Right ventricle myocardium inferior (tissue), 1 donor: ENCODE data around the gene STARD7. TPM values are rescaled to one million over a fixed set of nuclear protein-coding genes. Genes with fewer than 3 reads are reported as not detected.
A peak's percentile ranks its signal among the peaks of the same experiment; 100 is the strongest.

Source experiments
- ATAC-seq: fragments of 200-7000 bp; cut with Tn5 transposase; one replicate; pipeline ENCODE4 v1.9.1; 2020; ENCODE audit warnings: mild to moderate bottlenecking, moderate library complexity
- DNase-seq: peaks from one replicate; pipeline ENCODE4 v3.0.0; 2021; ENCODE audit errors: missing footprints
- intact Hi-C: fragments of 100-400 bp; cut with DNase I; formaldehyde crosslinking; loops from one replicate; pipeline ENCODE4 v1.11.0; 2022
- total RNA-seq: library from RNA; stranded (reverse); fragmentation: NEBNext Ultra II Directional; extraction: Animal tissue kit (Norgen Biotek cat#: 25700); gene quantifications from one replicate; pipeline ENCODE4 v1.2.1, GENCODE V29; 2021
- donor health status: DM: no; HTN: yes; CAD: no; lungs with severe emphysema.

The STARD7 gene
- total RNA-seq, 1 donor from 2014 or later: 194 TPM

DNA sequence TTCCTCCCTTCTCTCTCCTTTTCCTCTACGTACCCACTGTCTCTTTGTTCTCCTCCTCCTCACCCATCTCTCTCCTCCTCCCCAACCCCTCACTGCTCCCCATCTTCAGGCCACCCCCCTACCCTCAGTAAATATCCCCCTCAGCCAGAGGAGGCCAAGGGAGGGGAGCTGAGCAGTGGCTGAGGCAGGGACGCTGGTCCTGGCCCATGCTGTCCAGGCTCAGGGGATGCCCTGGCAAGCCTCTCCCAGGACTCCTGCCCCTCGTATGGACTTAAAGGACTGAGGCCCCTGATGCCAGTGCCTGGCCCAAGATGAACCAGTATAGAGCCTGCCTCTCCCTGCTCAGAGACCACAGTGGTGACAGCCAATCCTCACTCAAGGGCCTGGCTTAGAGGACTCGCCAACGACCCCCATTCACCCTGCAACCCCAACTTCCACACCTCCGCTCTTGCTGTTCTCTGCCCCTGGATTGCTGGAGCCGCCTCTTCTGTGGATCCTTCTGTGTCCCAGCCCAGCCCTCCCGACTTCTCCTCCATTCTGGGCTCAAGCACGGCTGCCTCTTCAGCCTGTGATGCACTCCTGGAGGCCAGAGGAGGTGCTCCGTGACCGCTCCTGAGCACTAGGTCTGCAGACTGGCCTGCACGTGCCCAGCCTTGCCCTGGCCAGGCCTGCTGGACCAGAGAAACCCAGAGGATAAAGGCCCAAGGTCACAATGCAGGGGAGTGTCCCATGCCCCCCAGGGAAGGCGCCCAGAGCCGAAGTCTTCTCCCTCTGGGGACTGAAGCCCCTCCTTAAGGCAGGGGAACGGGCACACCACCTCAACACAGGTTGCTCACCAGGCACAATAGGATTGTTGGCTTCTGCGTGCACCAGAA lies 53.9 kb downstream of the STARD7 start:
- intact Hi-C loops: no loop called here
- ATAC-seq (no peak), DNase-seq (no peak)

DNA sequence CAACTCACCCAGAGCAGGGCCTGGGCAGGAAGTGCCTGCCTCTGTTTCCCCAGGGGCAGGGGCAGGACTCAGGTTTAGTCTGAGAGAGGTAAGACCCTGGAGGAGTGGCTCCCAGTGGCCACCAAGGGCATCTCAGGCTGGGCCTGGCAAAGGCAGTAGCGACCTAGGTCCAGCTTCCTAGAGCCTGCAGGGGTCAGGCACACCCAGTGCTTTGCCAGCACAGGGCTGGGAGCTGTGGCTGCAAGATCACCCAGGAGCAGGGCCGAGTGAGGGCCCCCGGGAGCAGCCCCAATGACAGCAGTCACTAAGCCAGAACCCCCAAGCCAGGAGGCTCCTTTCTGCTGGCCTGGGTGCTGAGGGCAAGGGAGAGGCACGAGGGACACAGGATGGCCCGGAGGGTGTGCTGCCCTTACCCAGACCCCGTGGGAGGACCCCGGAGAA lies 54.6 kb downstream of the STARD7 start:
- DNase-seq (no peak), ATAC-seq (no peak)
- intact Hi-C loops: no loop called here

DNA sequence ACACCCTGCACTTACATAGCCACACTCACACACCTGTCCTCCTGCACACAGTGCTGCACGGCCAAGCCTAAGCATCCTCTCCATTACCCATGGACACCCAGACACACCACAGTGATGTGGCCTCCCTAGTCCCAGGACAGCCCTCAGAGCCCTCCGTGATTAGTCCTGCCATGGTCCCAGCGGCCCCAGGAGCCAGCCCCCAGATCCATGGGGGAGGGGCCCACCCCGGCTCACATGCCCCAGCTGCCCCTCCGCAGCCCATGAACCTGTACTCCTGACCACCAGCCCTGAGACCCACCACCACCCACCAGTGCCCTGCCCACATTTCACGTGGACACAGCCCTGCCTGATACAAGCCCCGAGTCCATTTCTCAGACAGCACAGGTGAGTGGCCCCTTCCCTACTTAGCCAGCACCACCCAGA lies 55.3 kb downstream of the STARD7 start:
- ATAC-seq (no peak), DNase-seq (no peak)
- intact Hi-C loops: no loop called here

DNA sequence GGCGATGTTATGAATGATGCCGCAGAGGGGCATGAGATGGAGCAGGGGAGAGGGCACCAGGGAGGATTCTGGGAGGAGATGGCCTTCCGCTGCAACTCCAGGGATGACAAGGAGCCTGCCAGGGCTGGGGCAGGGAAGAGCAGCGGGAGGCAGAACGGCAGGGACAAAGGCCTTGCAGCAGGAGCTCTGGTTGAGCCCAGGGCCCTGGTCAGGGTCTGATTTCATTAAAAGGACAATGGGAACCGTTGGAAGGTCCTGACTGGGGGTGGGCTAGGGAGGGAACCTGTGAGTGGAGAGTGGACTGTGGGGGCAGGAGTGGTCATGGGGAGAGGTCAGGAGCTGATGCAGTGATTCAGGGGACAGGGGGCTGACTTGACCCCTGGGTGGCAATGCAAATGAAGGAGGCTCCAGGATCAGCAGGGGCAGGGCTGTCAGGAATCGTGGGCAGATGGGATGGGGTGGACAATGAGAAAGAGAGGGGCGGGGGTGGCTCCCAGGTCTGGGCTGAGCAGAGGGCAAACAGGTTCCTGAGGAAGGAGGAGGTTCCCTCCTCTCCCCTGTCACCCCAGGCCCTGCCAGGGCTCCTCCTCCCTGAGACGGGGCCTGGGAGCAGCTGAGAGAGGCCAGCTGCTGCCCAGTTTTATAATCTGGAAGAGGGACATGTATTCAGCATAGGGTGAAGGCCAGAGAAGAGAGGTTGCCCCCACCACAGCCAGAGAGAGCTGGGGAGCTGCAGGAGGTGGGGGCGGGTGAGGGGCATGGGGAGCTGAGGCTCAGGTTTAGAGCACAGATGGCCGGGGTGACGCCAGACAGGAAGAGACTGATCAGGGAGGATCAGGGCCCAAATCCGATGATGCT lies 56.1 kb downstream of the STARD7 start:
- intact Hi-C loops: no loop called here
- DNase-seq: no peak

DNA sequence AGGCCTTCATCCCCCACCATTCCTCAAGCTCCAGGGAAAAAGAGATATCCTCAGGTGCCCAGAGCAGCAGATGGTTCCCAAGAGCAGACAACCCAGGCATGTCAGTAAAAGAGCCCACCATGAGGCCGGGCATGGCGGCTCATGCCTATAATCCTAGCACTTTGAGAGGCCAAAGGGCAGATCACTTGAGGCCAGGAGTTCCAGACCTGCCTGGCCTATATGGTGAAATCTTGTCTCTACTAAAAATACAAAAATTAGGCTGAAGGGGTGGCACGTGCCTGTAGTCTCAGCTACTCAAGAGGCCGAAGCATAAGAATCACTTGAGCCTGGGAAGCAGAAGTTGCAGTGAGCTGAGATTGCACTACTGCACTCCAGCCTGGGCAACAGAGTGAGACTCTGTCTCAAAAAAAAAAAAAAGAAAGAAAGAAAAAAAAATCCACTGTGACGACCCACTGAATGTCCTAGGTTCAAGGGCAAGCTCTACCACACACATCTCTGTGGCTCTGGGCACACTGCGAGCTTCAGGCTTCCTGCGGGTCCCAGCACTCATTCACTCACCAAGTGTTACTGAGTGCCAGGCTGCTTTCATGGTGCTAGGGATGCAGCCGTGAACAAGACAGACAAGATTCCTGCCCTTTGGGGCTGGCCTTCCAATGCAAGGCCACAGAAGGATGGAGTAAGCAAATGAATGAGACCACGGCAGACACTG lies 56.9 kb downstream of the STARD7 start:
- DNase-seq: no peak

More for the DNA sequence above, 56.1 kb downstream of the STARD7 start:
- ATAC-seq: no peak

DNA sequence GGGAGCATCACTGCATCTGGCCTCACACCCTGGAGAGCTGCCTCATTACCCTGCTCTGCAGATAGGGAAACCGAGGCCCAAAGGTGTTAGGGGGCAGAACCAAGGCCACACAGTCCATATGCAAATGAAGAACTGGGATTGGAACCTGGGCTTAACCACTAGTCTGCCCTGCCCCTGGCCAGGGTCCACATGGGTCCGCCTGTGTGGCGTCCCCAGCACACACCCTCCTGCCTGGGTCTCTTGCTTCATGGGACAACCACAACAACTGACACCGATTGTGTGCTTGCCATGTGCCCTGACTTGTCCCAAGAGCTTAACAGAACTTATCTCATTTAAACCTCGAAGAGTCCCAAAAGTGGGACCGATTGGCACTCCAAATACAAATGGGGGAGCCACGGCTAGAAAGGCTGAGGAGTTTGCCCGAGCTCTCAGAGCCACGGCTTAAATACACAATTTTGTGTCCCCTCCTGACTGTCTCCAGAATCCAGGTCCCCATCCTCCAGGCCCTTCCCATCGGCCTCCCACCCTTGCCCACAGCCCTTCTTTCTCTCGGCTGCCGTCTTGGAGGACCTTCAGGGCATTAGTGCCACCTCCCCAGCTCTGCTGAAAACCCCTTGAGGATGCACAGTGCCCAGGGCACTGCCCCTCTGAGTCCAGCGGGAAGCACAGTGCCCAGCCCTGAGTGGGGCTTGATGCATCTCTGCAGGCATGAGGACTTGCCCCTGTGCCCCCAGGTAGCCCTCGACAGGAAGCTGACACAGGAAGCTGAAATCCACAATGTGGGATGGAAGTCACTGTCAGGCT lies 57.6 kb downstream of the STARD7 start:
- intact Hi-C loops: no loop called here
- no peak for DNase-seq
- ATAC-seq: no peak

More for the DNA sequence above, 56.9 kb downstream of the STARD7 start:
- no peak for ATAC-seq
- intact Hi-C loops: no loop called here

DNA sequence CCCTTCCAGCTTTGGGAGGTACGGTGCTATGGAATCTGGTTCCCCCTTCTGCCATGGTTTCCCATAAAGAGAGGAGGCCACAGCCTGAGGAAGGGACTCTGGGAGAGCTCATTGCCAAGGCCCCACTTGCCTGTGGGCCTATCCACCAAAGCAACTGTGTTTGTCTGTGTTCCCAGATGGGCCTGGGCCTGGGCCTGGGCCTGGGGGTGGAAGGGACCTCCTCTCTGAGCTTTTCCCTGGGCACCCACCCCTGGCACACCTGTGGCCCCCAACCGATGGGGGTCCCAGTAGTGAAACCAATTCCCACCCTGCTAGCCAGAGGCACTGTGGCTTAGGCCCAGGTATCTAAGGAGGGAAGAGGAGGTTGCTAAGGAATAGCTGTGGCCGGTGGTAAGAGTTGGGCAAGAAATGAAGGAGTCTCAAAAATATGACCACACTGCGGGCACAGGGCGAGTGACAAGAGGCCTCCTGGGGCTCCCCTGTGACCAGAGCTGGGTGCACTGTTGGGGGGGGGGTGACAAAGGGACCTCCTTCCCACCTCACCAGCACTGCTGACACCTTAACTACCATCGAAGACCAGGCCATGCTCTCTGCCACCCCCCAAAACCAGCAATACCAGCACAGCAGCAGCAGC lies 58.5 kb downstream of the STARD7 start:
- ATAC-seq (no peak), DNase-seq (no peak)
- intact Hi-C loops: no loop called here

DNA sequence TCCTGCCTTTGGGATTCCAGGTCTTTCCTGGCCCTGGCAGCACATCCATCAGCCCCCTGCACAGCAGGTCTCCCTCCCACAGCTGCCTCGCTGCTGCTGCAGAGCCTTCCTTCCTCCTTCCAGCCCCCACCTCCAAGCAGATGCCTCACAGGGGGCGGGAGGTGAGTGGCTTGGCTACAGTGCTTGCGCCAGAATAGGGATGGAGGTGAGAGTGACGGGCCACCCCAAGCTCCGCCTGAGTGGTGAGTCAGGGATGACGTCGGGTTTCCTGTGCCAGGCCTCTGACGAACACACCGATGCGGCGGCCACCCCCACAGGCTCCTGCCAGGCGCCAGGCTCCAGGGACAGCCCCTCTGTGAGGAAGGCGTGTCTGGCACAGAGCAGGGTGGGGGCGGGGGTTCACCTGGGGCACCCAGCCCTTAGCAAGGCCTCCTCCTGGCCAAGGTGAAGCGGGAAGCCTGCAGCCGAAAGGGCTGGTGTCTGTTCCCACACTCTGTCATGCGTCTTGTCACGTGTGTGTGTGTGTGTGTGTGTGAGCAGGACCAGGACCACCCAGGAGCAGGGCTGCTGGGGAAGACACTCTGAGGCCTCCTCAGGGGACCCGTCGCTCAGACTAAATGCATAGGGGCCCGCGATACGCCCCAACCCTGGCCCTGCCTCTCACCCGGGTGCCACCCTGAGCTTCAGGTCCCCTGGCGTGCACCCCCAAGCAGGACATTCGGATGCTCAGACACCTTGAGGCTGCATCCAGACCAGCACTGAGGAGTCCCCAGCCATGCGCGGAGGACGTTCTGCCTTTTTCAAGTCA lies 60.0 kb downstream of the STARD7 start:
- peak; percentile 87 for DNase-seq
- intact Hi-C loops: loop anchor here (5.0 kb wide), 1 partner anchor 119 kb away; the partner anchor contains the start of genes CIAO1 and TMEM127
- ATAC-seq: no peak

DNA sequence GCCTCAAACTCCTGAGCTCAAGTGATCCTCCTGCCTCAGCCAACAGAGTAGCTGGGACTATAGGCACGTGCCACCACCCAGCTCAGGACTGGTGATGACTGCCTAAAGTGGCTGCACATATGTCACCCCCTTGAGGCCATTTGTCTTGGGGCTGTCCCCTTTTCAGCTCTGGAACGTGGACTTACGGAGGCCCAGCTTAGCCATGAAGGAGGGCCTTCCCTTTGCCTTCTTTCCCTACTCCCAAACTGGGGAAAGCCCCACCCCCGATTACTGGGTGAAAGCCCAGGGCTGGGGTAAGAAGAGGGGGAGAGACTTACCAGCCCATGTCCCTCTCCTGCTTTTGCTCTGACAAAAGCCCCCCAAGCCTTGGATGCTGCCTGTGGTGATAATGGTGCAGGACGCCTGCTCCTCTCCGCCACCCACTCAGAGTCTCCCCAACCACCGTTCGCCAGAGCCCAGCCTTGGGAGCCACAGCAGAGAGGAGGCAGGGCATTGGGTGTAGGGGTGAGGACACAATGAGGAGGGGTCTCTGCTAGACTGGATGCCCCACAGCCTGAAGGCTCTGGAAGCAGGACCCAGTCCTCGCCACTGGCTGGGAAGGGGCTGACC lies 60.9 kb downstream of the STARD7 start:
- intact Hi-C loops: loop anchor here (5.0 kb wide), 1 partner anchor 120 kb away; the partner anchor contains the start of genes CIAO1 and TMEM127

DNA sequence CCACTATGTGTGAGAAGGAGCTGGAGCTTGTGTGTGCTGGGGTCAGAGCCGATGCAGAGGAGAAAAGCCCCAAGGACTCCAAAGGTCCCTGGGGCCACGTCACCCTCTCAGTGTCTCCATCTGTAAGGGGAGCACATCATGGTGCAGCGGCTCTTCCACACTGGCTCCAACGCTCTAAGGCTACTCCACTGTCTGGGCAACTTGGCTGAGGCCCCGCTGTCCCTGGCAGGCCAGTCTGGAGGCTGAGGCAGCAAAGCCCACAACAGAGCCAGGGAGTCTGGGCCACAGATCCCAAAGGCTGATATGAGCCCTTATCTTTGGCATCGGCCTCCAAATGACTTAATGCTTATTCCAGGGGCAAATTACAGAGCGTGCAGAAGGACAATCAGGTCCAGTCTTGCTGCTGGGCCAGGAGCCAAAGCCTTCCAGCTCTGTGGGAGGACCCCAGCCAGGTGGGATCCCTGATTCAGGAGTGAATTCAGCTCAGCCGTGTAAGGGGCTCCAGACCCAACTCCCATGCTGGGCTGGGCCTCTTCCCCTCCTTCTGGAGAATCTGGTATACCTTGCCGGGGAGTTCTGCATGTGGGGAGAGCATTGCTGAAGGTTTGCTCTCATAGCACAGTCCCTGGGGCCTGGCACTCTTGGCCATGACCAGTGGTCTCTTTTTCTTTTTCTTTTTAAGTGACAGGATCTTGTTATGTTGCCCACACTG lies 61.6 kb downstream of the STARD7 start:
- DNase-seq: no peak
- intact Hi-C loops: loop anchor here (5.0 kb wide), 1 partner anchor 120 kb away; the partner anchor contains the start of genes CIAO1 and TMEM127
- ATAC-seq: no peak

More for the DNA sequence above, 60.9 kb downstream of the STARD7 start:
- DNase-seq: no peak
- no peak for ATAC-seq

DNA sequence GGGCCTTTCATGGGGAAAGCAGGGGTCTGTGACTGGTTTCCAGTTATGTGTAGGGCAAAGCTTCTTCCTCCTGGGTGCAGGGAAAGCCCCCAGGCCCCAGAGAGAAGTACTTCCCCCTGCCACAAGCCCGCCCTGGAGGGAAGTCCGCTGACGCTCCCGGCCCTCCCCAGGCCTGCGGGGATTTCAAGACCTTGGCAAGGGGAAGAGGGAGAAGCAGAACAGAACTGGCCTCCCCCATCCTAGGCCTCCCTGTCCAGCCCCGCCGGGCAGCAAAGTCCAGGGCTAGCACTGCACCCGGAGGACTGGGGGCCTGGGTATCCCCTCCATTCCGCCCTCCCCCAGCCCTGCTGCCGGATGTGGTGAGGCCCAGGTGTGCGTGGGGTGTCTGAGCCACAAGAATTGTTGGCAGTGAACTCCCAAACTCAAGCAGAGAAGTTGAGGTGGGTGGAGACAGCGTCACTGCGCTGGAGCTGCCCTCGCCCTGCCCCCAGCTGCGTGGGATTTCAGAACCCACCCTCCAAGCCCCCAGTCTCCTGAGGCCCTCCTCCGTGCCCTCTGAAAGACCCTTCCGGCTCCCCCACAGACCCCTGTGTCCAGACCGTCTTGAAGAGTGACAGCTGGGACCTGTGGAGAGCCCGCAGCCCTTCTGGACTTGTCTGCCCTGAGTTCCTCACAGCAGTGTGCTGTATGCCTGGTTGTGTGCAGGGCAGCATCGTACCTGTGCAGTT lies 62.3 kb downstream of the STARD7 start:
- peak; percentile 89 for DNase-seq
- intact Hi-C loops: loop anchor here (5.0 kb wide), 1 partner anchor 121 kb away; the partner anchor contains the start of genes CIAO1 and TMEM127
- ATAC-seq: peak; percentile 23

DNA sequence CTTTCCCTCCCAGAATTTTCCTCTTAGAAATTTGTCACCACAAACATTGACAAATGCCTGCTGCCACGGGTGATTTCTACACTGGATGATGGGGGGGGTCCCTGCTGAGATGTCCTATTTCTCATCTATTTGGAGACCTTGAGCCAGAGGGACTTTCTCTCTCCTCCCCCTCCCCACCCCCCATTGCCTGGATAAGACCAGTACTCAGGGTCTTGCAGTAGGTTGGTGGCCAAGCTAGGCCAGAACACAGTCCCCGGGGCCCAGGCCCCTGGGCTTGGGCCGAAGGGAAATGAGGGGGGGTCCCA lies 62.8 kb downstream of the STARD7 start:
- ATAC-seq (no peak), DNase-seq (no peak)
- intact Hi-C loops: loop anchor here (5.0 kb wide), 1 partner anchor 122 kb away; the partner anchor contains the start of genes CIAO1 and TMEM127

DNA sequence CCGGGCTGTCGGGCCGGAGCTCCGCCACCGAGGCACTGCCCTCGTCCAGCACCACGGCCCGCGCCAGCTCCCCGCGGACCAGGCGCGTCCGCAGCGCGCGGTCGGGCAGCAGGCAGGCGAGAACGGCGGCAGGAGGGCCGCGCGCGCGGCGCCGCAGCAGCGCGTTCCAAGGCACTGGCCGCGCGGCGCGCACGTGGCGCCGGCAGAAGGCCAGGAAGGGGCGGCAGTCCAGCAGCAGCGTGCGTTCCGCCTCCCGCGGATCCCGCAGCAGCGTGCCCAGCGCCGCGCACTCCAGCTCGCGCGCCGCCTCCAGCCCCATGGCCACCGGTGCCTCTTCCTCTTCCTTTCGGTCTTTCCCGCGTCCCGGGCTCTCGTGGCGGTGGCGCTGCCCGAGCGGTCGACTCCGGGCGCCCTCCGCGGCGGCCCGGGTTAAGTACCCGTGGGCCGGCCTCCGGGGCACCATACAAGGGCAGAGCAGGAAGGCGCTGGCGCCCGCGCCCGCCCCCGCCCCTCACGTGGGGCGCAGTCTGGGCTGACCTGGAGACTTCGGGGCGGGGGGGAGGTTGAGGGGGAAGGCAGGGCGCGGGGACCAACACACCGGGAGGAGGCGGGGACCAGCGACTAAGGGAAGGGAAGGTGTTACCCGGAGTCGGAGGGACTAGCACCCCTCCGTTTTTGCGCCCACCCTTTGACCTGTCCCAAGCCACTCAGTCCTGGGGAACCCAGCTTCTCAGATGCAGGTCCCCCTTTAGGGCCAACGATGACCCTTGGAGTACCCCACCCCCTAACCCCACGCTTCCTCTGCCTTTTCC lies 63.4 kb downstream of the STARD7 start, which contains the start of gene DUSP2:
DUSP2 (minus strand) TSS at position 405 of the 812 bp plus-strand sequence; CDS start at position 319, 86 bp downstream.
- ATAC-seq: peak; percentile 90
- peak; percentile 85 for DNase-seq
- intact Hi-C loops: loop anchor here (5.0 kb wide), 1 partner anchor 122 kb away; the partner anchor contains the start of genes CIAO1 and TMEM127

DNA sequence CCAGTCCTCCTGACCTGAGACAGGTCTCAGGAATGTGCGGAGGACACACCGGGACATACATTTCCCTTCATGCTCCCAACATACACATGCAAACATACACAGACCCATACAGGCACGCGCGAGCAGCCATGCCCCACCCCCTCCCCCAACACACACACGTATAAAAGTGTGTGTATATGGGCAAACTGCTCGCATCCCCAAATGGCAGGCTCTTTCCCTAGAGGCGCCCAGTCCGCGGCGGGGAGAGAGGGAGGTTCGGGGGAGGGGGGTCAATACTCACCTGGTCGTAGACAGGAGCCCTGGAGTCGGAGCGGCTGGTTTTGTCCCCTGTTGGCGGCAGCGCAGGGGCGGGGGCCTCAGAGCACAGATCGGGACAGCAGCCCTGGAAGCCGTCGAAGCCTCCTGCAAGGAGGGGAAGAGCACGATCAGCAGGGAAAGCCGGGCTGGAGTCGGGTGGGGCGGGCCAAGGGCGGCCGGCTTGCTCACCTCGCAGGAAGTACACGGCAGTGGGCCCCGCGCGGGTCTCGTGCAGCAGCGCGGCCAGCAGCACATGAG lies 64.1 kb downstream of the STARD7 start:
- no peak for ATAC-seq
- DNase-seq: no peak
- intact Hi-C loops: loop anchor here (5.0 kb wide), 1 partner anchor 123 kb away; the partner anchor contains the start of genes CIAO1 and TMEM127
